ENCODE data around the gene MTF1.

Gene MTF1

DNA sequence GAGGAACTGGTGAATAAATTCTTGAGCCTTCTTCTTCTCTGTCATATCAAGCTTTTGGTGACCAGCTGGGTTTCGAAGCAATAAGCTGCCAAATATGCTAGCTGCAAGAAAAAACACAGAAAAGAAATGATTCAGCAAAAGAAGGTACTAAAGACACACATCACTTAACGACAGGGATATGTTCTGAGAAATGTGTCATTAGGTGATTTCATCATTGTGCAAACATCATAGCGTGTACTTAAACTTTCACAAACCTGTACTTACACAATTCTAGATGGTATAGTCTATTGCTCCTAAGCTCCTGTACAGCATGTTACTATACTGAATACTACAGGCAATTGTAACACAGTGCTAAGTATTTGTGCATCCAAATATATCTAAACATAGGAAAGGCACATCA lies 2.9 kb upstream of the MTF1 start:
- FAIRE-seq (no peak), DNase-seq (ENCODE audit: insufficient read length) (no peak)
- TF ChIP-seq POLR2A (IDR thresholded peaks at IDR 0.05; ENCODE audit: low read depth, low read length), result no peak
- no peak for TF ChIP-seq TAF1 (IDR thresholded peaks at IDR 0.05; ENCODE audit: borderline replicate concordance, low read depth, low read length)
- TF ChIP-seq POLR2AphosphoS5 (IDR thresholded peaks at IDR 0.05; ENCODE audit: low read depth, low read length), result no peak

DNA sequence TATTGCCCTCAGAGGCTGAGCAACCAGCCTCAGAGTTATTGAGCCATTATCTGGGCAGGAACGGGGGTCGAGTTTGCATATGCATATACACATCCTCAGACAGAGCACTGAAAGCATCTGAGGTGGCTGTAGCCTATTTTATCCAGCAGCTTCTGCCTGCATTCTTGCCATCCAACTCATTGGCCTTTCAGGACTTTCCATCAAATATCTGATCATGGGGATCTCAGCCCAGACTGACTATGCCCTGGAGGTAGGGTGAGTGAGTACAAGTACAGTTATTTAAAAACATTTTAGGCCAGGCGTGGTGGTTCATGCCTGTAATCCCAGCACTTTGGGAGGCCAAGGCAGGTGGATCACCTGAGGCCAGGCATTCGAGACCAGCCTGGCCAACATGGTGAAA lies 1.8 kb upstream of the MTF1 start:
- no peak for TF ChIP-seq POLR2A (IDR thresholded peaks at IDR 0.05; ENCODE audit: low read depth, low read length)
- no peak for TF ChIP-seq POLR2AphosphoS5 (IDR thresholded peaks at IDR 0.05; ENCODE audit: low read depth, low read length)
- TF ChIP-seq TAF1 (IDR thresholded peaks at IDR 0.05; ENCODE audit: borderline replicate concordance, low read depth, low read length), result no peak
- DNase-seq (ENCODE audit: insufficient read length), result no peak
- no peak for FAIRE-seq

DNA sequence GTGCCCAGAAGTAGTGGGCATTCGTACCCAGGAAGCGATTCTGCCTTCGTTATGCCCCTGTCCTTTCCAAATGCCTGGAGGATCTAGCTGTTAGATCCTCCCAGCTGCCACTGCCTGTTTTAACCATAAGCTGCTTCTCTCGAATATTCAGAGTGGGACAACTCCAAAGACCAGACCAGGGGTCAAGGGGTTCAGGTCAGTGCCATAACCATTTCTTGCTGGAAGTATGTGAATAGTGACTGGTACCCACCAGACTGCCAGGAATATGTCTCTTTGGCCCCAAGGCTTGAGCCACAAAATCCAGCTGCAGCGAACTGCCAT lies 914 bp upstream of the MTF1 start:
- FAIRE-seq (no peak), DNase-seq (ENCODE audit: insufficient read length) (no peak)
- TF ChIP-seq POLR2A (IDR thresholded peaks at IDR 0.05; ENCODE audit: low read depth, low read length), result no peak
- TF ChIP-seq POLR2AphosphoS5 (IDR thresholded peaks at IDR 0.05; ENCODE audit: low read depth, low read length), result no peak
- no peak for TF ChIP-seq TAF1 (IDR thresholded peaks at IDR 0.05; ENCODE audit: borderline replicate concordance, low read depth, low read length)

DNA sequence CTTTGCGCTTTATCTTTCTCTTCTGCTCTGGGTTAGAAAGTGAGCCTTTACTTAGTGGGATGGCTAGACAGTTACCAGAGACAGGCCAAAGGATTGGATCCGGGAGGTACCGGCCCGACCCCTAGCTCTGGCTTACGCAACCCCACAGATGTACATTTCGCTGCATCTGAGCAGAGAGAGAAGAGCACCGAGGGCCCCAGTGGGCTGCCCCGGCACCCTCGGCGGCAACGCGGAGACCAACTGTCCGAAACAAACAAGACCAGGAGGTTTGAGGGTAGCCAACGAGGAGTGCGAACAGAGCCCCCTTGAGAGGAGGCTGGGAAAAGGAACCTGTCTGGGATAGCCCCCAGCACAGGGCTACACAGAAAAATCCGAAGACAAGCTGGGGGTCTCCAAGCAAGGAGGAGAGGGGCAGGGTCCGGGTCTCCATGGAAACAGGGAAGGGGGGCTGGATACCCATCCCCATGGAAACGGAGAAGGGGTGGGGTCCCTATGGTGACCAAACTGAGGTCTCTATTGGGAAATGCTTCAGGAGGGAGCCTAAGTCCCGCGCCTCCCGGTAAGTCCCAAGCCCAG lies 373 bp downstream of the MTF1 start:
- DNase-seq (ENCODE audit: insufficient read length) (no peak), FAIRE-seq (no peak)
- TF ChIP-seq POLR2AphosphoS5 (IDR thresholded peaks at IDR 0.05; ENCODE audit: low read depth, low read length) (no peak), POLR2A (IDR thresholded peaks at IDR 0.05; ENCODE audit: low read depth, low read length) (no peak), TAF1 (IDR thresholded peaks at IDR 0.05; ENCODE audit: borderline replicate concordance, low read depth, low read length) (no peak)

DNA sequence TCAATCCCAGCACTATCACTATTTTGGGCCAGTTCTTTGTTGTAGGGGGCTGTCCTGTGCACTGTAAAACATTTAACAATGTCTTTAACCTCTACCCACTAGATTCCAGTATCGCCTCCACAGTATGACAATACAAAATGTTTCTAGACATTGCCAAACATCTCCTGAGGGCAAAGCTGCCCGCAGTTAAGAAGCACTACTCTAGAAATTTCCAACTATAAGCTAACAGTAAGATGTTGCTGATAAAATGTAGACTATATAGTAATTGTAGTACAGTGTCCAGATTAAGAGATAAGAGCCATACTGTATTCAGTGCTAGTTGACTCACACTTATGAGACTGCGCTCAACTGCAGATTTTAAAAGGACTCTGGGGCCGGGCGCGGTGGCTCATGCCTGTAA lies 5.0 kb downstream of the MTF1 start:
- DNase-seq (ENCODE audit: insufficient read length), result no peak
- TF ChIP-seq POLR2A (IDR thresholded peaks at IDR 0.05; ENCODE audit: low read depth, low read length) (no peak), POLR2AphosphoS5 (IDR thresholded peaks at IDR 0.05; ENCODE audit: low read depth, low read length) (no peak), TAF1 (IDR thresholded peaks at IDR 0.05; ENCODE audit: borderline replicate concordance, low read depth, low read length) (no peak)
- no peak for FAIRE-seq

DNA sequence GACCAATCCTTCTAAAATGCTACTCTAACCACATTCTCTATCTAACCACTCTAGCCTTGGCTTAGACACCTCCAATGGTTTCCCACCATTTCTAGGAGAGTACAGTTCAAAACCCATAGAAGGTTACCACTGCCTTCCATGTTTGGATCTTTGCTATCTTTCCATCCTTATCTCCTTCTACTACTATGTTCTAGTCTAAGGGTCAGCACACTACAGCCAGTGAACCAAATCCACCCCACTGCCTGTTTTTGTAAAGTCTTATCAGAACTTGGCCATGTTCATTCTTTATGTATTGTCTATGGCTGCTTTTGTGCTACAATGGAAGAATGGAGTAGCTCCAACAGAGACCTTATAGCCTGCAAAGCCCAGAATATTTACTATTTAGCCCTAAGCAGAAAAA lies 6.2 kb downstream of the MTF1 start:
- DNase-seq (ENCODE audit: insufficient read length) (no peak), FAIRE-seq (no peak)
- TF ChIP-seq TAF1 (IDR thresholded peaks at IDR 0.05; ENCODE audit: borderline replicate concordance, low read depth, low read length) (no peak), POLR2AphosphoS5 (IDR thresholded peaks at IDR 0.05; ENCODE audit: low read depth, low read length) (no peak), POLR2A (IDR thresholded peaks at IDR 0.05; ENCODE audit: low read depth, low read length) (no peak)

DNA sequence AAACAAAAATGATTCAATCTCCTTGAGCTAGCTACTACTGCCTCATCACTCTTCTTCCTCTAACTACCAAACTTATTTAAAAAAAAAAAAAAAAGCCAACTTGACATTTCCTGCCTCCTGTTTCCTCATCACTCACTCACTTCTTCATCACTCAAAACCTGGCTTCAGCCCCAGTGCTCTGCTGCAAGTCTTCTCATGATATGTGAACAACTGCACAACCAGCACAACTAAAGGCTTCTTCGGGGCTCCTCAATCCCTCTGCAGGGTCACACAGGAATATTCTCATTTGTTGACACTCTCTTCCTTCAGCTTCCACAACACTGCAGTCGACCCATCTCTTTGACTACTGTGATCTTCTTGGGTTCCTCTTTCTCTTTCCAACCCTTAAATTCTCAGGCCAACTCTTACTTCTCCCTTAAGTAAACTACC lies 7.6 kb downstream of the MTF1 start:
- no peak for DNase-seq (ENCODE audit: insufficient read length)
- peak; percentile 67 for FAIRE-seq
- TF ChIP-seq TAF1 (IDR thresholded peaks at IDR 0.05; ENCODE audit: borderline replicate concordance, low read depth, low read length) (no peak), POLR2A (IDR thresholded peaks at IDR 0.05; ENCODE audit: low read depth, low read length) (no peak), POLR2AphosphoS5 (IDR thresholded peaks at IDR 0.05; ENCODE audit: low read depth, low read length) (no peak)

DNA sequence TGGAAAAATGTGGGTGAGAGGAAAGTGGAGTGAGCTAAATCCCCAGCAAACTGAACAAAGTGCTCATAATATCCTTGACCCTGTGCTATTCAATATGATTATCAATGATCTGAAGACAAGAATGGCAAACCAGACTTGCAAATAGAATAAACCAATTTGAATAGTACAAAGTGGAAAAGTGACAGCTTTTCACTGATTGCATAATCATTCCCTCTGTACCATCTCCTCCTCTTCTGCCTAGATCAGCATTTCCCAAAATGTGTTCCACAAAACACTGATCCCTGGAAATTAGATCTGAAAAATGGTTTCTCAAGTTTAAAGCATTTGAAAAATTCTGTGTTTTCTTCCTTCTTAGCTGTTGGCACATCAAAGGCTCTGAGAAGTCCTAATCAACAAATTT lies 8.1 kb downstream of the MTF1 start:
- TF ChIP-seq TAF1 (IDR thresholded peaks at IDR 0.05; ENCODE audit: borderline replicate concordance, low read depth, low read length) (no peak), POLR2A (IDR thresholded peaks at IDR 0.05; ENCODE audit: low read depth, low read length) (no peak), POLR2AphosphoS5 (IDR thresholded peaks at IDR 0.05; ENCODE audit: low read depth, low read length) (no peak)
- DNase-seq (ENCODE audit: insufficient read length) (no peak), FAIRE-seq (no peak)

DNA sequence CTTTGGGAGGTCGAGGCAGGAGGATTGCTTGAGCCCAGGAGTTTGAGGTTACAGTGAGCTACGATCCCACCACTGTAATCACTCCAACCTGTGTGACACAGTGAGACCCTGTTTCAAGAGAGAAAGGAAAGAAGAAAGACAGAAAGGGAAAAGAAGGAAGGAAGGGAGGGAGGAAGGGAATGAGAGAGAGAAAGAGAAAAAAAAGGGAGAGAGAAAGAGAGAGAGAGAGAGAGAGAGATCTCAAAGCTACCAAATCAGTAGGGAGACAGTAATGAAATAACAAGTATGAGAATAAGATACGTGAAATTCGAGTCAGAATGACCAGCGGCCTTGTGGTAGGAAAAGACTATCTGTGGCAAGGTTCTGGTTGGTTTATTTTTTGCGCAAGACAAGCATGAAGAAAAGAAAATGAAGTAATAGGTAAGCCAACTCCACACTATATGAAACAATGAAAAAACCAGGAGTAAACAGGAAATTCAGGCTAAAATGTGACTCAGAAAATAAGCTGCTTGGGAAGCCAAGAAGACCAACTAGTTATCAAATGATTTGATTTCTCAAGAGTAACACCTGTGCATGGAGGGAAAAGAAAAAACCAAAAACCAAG lies 8.9 kb downstream of the MTF1 start:
- no peak for DNase-seq (ENCODE audit: insufficient read length)
- TF ChIP-seq POLR2A (IDR thresholded peaks at IDR 0.05; ENCODE audit: low read depth, low read length) (no peak), POLR2AphosphoS5 (IDR thresholded peaks at IDR 0.05; ENCODE audit: low read depth, low read length) (no peak), TAF1 (IDR thresholded peaks at IDR 0.05; ENCODE audit: borderline replicate concordance, low read depth, low read length) (no peak)
- FAIRE-seq, result no peak

DNA sequence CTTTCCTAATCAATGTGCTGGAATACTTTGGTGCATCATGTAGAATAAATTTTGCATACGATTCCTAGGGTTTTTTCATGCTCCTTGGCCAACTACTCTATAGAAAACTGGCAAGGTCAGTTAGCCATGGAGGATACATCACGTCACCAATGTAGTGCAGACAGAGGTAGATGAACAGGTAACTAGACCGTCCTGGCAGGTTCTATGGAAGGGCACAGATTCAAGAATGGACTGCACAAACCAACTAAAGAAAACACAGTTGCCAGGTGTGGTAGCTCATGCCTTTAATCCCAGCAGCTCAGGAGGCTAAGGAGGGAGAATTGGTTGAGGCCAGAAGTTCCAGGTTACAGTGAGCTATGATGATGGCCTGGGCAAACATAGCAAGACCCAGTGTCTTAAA lies 9.9 kb downstream of the MTF1 start:
- FAIRE-seq, result no peak
- no peak for TF ChIP-seq POLR2AphosphoS5 (IDR thresholded peaks at IDR 0.05; ENCODE audit: low read depth, low read length)
- no peak for TF ChIP-seq POLR2A (IDR thresholded peaks at IDR 0.05; ENCODE audit: low read depth, low read length)
- TF ChIP-seq TAF1 (IDR thresholded peaks at IDR 0.05; ENCODE audit: borderline replicate concordance, low read depth, low read length), result no peak

DNA sequence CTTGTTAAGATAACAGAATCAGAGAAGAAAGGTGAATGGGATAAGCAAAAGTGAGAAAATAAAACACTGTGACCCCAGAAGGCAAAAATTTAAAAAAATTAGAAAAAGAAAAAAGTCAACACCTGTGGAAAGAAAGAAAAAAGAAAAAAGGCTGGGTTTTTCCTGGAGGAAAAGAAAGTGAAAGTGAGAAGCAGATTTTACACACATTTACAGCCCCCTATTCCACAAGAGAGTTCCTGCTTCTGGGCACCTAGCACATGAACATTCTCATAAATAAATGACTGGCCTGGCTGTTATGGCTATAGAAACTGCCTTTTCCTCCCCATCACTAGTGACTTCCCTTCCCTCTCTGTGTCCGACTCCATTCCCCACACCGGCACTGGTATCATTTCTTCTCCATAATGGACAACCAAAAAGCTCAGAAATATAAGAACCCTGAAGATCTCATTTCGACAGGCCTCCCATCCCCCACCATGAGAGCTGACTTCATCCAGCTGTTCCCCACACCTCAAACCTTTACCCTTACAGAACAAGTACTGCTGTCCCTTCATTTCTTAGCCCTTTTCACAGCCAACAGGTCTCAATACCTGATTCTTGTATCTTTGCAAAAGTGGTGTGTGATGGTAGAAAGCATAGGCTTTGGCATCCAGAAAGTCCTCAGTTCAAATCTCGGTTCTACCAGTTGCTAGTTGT lies 12.6 kb downstream of the MTF1 start:
- peak; percentile 42 for FAIRE-seq
- no peak for TF ChIP-seq TAF1 (IDR thresholded peaks at IDR 0.05; ENCODE audit: borderline replicate concordance, low read depth, low read length)
- TF ChIP-seq POLR2A (IDR thresholded peaks at IDR 0.05; ENCODE audit: low read depth, low read length), result no peak
- TF ChIP-seq POLR2AphosphoS5 (IDR thresholded peaks at IDR 0.05; ENCODE audit: low read depth, low read length), result no peak
- DNase-seq (ENCODE audit: insufficient read length), result no peak

More for the DNA sequence above, 9.9 kb downstream of the MTF1 start:
- DNase-seq (ENCODE audit: insufficient read length), result no peak

DNA sequence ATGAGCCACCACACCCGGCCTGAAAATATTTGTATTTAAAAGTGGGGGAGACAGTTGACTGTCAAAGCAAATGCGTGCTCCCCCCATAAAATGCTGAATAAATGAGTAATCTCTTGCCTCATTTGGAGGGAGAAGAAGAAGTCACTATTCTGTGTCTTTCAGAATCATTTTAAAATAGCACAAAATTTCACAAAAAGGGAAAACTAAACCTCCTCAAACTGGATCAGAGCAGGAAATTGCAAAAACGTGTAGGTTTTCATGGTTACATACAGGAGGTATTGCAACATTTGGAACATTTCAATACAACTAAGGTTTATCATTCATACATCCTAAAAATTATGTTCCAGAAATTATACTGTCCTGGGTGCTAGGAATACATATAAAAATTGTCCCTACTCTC lies 13.6 kb downstream of the MTF1 start:
- no peak for TF ChIP-seq TAF1 (IDR thresholded peaks at IDR 0.05; ENCODE audit: borderline replicate concordance, low read depth, low read length)
- no peak for TF ChIP-seq POLR2AphosphoS5 (IDR thresholded peaks at IDR 0.05; ENCODE audit: low read depth, low read length)
- no peak for TF ChIP-seq POLR2A (IDR thresholded peaks at IDR 0.05; ENCODE audit: low read depth, low read length)
- DNase-seq (ENCODE audit: insufficient read length) (no peak), FAIRE-seq (no peak)

All from GM12892 (cell line).